H1 (cell line): ENCODE results near the gene SPEM3. TPM values are rescaled to one million over a fixed set of nuclear protein-coding genes. Genes with fewer than 3 reads are reported as not detected.

Source experiments
- KDM4A ChIP-seq: IDR thresholded peaks from one replicate; pipeline ENCODE4 v1.7.1; 2012; ENCODE audit warnings: low read depth, mild to moderate bottlenecking, moderate library complexity, low read length, inconsistent platforms; ENCODE audit not compliant: severe bottlenecking
- PHF8 ChIP-seq: fragments of 200-600 bp; sonication (generic); conservative IDR thresholded peaks from 2 replicates; pipeline ENCODE4 v1.7.1; 2012; ENCODE audit warnings: low read depth, mild to moderate bottlenecking, inconsistent platforms, low read length, moderate library complexity
- RNF2 ChIP-seq: fragments of 200-900, 300-1000 bp; sonication (generic); IDR thresholded peaks from 2 replicates; pipeline ENCODE4 v1.7.1; 2016; ENCODE audit warnings: borderline replicate concordance, low read depth, mild to moderate bottlenecking, antibody characterized with exemption, low read length; ENCODE audit not compliant: poor library complexity, severe bottlenecking; ENCODE audit errors: missing control alignments
- SAP30 ChIP-seq: fragments of 300-600 bp; sonication (generic); IDR thresholded peaks from 2 replicates; pipeline ENCODE4 v1.7.1; 2012; ENCODE audit warnings: low read length, moderate library complexity, mild to moderate bottlenecking, inconsistent platforms; ENCODE audit not compliant: insufficient read depth, insufficient replicate concordance
- SIN3A ChIP-seq, 2 experiments: IDR thresholded peaks in 1 of 2; conservative IDR thresholded peaks in 1 of 2; 2 replicates each; pipeline ENCODE4 v1.6.1; 2011 to 2012; ENCODE audit warnings: low read length in 2 of 2, improper control_type of control experiment in 1 of 2, low read depth in 1 of 2, mild to moderate bottlenecking in 1 of 2
- TAF1 ChIP-seq: IDR thresholded peaks from 2 replicates; pipeline ENCODE4 v1.6.1; 2011; ENCODE audit warnings: mild to moderate bottlenecking, low read depth, low read length
- TBP ChIP-seq: IDR thresholded peaks from 2 replicates; pipeline ENCODE4 v1.6.1; 2011; ENCODE audit warnings: low read depth, low read length, improper control_type of control experiment
- ZNF274 ChIP-seq: IDR thresholded peaks from 2 replicates; pipeline ENCODE4 v1.7.0; 2012; ENCODE audit warnings: low read length, borderline replicate concordance; ENCODE audit errors: extremely low read depth
- polyA plus RNA-seq, 7 experiments: library from polyadenylated mRNA; depleted of rRNA in 3 of 7; stranded (reverse) in 5 of 7; unstranded in 2 of 7; fragments of >200 nt in 5 of 7; fragments of 200-250 nt in 2 of 7; gene quantifications; 1 replicate in 5 of 7; 2 replicates in 1 of 7; 4 replicates in 1 of 7; pipeline versions ENCODE4 v1.2.1 to v1.2.3, GENCODE V29; 2011 to 2013; ENCODE audit warnings: missing spikeins in 2 of 7, mixed read lengths in 2 of 7
- total RNA-seq: library from RNA; stranded (reverse); fragmentation: NEBNext Ultra II Directional; extraction: Animal tissue kit (Norgen Biotek cat#: 25700); gene quantifications from 2 replicates; pipeline ENCODE4 v1.2.1, GENCODE V29; 2021

Gene SPEM3
- total and polyA plus RNA-seq, 2 of the 8 experiments (the other 6 are each of a cell fraction or from before 2014, with no cell fraction given), result 0.02 TPM; not detected in 1

DNA sequence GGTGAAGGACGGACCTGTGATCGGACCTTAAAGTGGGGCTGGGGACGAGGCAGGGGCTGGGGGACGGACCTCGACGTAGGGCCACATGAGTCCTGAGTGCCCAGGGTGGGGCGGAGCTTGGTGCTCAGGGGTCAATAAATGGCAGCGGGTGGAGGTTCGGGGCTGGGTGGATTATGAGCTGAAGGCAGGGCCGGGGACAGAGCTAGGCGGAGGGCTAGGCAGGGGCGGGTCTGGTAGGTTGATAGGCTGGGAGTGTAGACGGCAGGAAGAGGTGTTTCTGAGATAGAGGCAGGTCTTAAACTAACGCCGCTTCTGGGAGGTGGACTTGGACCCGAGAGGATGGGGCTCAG lies 16.9 kb downstream of the SPEM3 start (continued):
- TF ChIP-seq RNF2, result no peak
- peak; percentile 28; the same call in 1 of the 2 replicates for TF ChIP-seq TAF1
- TF ChIP-seq TBP, result 0 out of 2 replicates have a peak, but pooled peaks have one; percentile 12
- TF ChIP-seq ZNF274, result no peak
- no peak for TF ChIP-seq PHF8
- peak; percentile 17 for TF ChIP-seq KDM4A
- TF ChIP-seq SAP30, result no peak
- TF ChIP-seq SIN3A (conservative IDR thresholded peaks at IDR 0.05 in 1 of 2, IDR thresholded peaks at IDR 0.05 in 1 of 2; ENCODE audit: low read depth in 1 of 2, low read length in 2 of 2), result no peak
